Hematopoietic multipotent progenitor cell treated with erythropoietin and hydrocortisone succinate and interleukin-3 and kit ligand, for 6 days (in vitro differentiated cells): Measurements from ENCODE around the gene BAIAP2L2.
"Not testable (repeated sequence)": the region's sequence is repeated elsewhere in the genome, so short reads cannot be mapped to it uniquely, and the experiment has no call there.

ENCODE experiments used
- DNase-seq: peaks from one replicate; pipeline ENCODE4 v3.0.0-alpha.2; 2015

Gene BAIAP2L2

DNA sequence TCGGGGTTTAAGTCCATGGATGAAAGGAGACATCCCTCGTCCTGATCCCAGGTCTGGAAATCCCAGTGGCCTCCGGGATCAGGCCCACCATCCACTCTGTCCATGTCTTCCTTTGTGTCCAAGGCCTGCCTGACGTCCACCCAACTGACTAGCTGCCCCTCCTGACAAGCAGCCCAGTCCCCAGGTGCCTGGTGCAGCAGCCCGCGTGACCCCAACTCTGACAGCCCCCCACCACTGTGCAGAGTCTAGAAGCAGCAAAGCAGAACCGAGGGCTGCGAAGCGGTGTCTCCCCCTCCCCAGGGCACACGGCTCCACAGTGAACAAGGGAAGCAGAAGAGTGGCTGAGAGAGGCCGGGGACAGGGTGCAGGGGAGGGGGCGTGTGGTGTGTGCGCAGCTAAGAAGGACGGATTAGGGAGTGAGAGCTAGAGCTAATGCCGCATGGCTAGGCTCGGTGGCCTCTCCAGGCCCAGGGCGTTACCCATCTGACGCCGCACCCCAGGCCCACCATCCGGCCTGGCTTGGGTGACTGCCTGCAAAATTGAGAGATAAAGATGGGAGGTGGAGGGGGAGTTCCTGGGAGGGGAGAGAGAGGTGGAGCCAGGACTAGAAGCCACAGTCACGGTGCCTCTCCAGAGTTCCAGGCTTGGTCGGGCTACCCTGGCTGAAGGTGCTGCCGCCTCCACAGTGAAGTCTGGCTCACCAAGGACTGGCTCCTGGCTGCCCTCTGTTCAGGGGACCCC, 16.6 kb upstream of the BAIAP2L2 start:
- peak; percentile 91 for DNase-seq

DNA sequence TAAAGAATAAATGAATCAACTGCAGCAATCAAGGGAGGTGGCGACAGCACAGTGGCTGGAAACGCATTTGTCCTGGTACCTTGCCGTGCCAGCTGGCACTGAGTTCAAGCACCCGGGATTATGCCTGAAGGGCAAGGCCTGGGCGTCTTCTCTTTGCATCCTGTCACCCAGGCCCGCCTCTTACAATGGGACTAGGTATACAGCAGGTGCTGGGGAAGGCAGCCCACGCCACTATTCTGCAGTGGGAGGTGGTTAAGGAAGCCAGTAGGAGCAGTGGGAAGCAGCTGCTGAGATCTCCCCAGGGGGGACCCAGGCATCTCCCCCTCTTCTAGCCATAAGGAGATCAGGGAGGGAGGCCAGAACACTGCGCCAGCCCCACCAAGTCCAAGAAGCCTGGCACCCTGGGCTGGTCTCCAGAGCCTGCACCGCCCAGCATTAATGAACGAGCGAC, 15.3 kb upstream of the BAIAP2L2 start:
- DNase-seq = no peak

DNA sequence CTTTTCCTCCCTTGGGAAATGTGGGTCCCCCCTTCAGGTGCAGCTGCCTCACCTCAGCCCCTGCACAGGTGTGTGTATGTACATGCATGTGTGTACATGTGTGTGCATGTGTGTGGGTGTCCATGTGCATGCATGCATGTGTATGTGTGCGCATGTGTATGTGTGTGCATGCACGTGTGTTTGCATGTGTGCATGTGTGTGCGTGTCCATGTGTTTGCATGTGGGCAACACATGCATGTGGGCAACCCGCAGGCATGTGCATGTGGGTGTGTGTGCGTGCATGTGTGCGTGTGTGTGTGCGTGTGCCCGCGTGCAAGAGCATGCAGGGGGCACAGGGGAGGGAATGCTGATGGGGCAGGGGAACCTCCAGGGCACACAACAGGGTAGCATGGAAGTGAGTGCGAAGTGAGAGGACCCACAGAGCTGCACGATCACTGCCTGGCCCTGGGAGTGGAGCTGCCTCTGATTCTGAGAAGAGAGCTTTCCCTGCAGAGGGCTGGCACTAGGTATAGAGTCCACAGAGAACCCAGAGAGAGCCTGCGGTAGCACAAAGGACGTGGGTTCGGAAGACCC, 14.6 kb upstream of the BAIAP2L2 start:
- no peak for DNase-seq

DNA sequence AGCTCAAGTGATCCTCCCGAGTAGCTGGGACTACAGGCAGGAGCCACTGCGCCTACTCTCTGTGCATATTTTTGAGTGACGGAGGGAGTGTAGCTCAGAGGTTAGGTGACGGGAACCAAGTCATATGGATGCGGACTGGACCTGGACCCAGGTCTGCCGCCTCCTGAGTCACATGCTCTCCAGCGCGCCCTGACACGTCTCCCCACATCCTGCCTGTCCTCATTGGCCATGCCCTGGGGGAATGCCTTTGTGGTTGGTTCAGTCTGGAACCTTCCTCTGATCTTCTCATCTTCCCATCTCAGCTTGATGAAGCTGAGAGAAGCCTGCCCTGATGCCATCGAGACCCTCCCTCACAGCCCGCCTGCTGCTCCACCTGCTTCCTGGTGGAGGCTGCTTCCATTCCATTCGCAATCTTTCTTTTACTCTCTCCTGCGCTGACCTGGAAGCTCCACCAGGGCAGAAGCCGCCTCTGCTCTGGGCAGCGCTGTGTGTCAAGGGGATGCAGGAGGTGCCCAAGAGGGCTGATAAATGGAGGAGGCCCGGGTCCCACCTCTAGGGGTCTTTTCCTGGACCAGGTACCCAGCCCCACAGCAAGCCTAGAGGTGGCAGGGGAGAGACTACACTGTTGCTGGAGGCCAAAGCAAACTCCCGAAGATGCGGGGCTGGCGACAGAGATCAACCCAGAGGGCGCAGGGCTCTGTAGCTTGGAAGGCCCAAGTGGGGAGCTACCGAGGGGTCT, 13.9 kb upstream of the BAIAP2L2 start:
- DNase-seq = no peak

DNA sequence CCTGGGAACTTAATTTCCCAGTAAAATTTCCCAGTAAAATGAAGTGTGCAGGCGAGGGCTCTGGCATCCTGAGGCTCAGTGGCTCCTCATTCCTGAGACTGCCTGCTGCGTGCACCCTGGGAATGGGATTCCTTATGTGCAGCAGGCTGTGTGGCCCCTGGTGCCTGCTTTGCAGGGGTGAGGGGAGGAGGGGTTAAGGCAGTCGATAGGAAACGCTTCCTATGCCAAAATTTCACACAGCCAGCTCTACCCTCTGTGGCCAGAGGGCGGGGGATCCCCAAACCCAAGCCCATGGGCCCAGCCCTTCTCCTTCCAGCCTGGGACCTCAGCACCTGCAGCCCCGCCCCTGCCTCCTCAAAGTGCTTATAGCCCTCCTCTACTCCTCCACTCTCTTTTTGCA, 12.1 kb upstream of the BAIAP2L2 start:
- no peak for DNase-seq

DNA sequence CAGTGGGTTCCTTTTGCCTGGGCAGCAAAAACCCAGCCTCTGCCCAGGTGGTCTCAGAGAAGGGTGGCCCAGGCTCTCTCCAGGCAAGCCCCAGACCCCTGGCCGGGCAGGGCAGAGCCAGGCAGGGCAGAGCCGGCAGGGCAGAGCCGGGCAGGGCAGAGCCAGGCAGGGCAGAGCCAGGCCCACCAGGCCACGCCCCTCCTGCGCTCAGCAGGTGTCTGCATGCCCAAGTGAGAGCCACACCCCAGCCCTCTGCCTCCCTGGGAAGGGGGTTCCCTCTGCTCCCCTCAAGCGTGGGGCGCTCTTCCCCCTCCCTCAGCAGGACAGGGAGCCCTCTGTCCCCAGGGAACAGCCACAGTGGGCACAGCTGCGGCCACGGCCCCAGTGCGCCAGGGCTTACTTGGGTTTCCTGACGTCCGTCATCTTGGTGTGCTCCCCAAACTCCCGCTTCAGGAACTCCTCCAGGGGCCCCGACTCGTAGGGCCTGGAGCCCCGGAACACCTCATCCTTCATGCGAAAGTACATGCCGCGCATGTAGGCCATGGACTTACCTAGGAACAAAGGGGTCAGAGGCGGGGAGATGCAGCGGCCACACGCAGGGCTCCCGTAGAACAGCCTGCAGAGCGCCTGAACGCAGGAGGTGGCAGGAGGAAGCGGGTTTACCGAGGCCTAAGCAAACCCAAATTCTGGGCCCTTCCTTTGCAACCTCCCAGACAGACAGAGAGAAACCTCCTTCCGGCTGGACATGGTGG, 10.1 kb upstream of the BAIAP2L2 start:
- DNase-seq = no peak

DNA sequence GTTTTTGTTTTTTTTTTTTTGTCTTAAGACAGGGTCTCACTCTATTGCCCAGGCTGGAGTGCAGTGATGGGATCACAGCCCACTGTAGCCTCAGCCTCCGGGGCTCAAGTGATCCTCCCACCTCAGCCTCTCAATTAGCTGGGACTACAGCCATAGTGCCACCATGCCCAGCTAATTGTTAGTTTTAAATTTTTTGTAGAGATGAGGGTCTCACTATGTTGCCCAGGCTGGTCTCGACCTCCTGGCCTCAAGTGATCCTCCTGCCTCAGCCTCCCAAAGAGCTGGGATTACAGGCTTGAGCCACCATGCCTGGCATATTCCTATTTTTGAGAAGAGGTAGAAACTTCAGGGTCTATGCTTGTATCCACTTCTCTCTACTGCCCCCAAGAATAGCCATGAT, 8.3 kb upstream of the BAIAP2L2 start:
- not testable (repeated sequence) for DNase-seq

DNA sequence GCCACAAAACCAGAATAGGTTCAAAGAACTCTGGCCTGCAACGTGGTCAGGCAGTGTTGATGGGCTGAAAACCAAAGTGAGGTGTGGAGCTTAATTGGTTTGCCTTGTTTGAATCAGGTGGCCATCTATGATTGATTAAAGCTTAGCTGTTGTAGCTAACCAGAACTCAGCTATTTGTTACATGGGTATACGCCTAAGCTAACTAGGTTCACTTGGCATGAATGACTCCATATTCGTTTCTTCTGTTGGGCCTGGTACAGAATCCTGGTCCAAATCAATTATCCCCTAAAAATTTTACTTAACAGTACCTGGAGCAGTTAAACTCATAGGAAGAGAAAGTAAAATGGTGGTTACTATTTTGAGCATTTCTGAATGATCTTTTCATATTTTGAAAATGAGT, 7.7 kb upstream of the BAIAP2L2 start:
- DNase-seq = no peak

DNA sequence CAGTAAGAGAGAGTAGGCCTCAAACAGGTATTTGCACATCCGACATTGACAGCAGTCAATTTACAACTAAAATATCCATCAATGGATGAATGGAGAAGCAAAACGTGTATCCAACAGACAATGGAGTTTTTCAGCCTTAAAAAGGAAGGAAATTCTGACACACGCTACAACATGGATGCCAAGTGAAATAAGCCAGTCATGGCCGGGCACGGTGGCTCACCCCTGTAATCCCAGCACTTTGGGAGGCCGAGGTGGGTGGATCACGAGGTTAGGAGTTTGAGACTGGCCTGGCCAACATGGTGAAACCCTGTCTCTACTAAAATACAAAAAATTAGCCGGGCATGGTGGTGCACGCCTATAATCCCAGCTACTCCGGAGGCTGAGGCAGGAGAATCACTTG, 7.1 kb upstream of the BAIAP2L2 start:
- DNase-seq = not testable (repeated sequence)

DNA sequence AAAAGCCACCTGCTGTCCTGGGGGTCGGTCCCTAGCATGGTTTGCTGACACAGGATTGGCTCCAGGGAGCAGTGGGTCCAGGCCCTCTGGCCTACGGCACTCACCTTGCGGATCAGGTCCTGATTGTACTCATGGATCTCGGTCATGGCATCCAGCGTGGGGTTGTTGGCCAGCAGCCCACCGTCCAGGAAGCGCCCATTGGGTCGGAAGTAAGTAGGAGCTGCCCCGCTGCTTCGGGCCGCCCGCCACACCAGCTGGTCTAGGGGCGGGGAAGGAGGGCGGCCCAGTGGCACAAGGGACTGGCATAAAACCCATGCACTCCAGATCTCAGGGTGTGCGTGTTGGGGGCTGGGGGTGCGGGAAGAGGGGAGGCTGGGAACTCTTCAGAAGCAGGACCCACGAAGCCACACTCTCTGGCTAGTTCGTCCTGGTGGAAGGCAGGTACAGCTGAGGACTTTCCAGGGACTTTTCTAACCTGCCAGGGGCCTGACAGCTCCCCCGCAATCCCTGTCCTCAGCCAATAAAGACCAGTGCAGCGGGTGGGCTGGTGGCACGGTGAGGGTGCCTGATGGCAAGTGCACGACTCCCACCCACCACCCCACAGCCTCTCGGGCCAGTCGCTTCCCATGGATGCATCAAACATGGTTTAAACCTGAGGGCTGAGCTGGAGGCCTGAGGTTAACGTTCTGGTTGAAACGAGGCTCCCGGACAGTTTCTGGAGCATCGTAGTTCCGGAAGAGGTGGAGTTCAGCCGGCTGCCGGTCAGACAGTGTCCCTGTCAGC, 5.1 kb upstream of the BAIAP2L2 start:
- DNase-seq = no peak

DNA sequence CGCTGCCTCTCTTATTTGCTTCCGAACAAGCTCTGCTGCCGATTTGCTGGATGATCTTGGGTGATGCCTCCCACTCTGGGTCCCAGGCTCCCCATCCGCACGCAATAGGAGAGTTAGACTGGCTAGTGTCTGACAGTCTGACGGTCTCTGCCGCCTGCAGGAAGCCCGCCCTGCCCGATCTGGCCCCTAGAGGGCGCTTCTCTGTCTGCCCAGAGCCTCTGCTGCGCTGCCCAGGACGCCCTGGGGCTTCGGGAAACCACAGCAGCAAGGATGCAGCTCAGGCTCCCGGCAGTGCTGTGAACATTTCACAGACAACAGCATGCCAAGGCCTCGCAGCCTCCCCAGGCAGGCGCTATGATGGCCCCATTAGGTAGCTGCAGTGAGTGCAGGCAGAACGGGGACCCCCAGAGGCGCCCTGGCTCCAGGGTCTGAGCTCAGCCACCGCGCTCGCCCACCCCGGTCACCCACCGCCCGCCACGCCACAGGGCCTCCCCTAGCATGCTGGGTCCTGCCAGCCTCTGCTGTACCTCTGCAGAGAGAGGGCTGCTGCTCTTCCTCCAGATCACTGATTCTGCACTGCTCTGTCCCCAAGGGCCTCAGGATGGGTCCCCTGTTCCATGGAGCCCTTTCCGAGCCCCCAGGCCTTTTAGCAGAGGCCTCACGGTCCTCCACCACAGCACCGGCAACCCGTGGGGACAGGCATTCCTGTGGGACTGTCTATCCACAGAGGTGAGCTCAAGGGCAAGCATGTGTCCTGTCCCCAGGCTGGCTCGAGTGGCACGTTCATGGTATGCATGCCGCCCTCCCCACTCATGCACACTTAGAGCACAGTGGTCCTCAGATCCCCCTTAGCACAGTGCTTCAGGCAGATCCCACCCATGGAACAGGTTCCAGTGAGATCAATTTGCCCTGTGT, 4.3 kb upstream of the BAIAP2L2 start:
- peak; percentile 89 for DNase-seq

DNA sequence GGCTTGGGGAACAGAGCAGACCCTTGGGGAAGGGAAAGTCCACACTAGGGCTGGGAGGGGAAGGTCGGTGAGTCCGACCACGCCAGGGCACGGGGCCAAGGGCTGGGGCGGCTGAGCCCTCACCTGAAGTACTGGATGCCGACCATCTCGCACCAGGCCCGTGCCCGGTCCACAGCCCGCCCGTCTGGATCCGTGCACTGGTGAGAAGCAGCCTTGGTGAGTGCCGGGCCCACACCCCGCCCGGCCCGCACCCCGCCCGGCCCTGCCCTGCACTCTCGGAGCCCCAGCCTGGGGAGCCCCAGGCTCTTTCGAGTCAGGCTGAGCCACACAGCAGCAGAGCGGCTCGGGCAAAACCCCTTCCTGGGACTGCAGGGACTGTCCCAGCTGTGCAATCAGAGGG, 1.9 kb upstream of the BAIAP2L2 start:
- no peak for DNase-seq

DNA sequence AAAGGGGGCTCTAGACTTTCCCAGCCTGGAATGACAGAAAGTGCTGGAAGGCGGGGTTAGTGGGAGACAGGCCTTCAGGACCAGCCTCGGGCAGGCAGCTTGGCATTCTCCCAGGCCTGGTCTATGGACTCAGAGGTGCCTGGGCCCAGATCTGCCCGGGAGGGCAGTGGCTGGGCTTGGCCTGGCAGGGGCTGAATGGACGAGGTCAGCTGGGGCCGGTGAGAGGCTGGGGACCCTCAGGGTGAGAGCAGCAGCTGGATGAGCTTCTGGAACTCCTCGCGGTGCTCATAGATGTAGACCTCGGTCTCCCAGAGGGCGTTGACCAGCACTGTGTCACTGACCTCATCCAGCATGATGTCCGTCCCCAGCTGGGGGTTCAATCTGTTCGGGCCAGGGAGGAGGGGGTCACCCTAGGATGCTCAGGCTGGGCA, 1.5 kb upstream of the BAIAP2L2 start:
- no peak for DNase-seq

DNA sequence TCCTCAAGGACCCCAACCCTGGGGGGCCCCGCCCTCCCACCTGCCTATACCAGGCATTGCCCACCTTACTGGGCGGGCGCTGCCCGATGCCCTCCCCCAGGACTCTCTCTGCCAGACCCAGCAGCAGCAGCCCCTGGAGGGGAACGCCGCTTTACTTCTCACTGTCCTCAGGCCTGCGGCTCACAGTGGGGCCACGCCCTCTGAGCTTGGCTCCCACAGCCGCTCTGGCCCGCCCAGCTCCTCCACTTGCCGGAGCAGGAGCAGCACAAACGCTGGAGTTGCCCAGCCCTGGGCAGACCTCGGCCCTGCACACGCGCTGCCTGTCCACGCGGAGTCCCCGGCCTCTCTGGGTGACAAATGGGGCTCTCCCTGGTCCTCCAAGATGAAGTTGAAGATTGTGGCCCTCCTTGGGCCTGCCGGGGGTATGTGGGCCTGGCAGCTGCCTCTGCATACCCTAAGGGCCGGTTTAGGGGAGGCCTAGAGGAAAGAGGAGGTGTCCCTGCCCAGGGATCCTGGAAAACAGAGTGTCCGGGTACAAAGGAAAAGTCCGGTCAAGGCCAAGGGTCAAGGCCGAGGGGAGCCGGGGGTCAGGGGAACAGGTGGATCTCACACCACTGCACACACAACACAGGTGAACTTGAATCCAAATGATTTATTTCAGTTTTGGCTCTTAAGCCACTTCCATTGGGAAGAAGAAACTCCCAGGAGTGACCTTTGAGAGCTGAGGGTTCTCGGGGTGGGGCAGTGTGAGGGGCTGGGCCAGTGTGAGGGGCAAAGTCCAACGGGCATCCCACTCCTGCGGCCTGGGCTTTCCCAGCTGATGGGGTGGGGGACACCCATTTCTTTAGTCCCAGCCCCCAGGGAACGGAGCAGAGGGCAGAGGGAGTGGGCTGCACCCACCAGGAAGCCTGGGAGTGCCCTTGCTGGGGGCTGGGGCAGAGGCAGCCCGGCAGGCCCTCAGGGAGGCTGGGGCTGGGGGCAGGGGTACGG, 674 bp upstream of the BAIAP2L2 start:
- DNase-seq = peak; percentile 41

DNA sequence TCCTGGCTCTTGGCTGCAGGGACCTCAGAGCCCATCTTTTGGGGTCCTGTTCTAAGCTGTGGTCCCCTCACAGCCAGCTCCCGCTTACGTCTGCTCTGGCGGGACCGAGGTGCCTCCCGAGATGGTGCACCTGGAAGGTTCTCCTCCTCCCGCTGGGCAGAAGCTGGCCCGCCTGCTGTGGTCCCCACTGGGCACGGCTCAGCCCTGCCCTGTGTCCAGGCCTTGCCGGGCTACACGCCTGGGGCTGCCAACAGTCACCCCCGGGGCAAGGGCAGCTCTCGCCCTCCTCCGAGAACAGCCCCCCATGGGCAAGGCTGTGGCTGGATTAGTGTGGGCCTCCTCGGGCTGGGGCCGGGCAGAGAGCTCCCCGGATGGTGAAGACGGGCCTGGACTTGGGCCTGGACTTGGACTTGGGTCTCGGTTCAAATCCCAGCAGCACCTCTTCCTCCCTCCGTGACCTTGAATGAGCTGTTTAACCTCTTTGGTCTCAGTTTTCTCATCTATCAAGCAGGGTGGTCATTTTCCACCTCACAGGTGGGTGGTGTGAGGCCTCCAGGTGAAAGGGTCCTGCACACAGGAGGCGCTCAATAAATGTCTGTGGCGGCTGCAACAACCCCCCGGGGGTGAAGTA, 998 bp downstream of the BAIAP2L2 start:
- DNase-seq = no peak

DNA sequence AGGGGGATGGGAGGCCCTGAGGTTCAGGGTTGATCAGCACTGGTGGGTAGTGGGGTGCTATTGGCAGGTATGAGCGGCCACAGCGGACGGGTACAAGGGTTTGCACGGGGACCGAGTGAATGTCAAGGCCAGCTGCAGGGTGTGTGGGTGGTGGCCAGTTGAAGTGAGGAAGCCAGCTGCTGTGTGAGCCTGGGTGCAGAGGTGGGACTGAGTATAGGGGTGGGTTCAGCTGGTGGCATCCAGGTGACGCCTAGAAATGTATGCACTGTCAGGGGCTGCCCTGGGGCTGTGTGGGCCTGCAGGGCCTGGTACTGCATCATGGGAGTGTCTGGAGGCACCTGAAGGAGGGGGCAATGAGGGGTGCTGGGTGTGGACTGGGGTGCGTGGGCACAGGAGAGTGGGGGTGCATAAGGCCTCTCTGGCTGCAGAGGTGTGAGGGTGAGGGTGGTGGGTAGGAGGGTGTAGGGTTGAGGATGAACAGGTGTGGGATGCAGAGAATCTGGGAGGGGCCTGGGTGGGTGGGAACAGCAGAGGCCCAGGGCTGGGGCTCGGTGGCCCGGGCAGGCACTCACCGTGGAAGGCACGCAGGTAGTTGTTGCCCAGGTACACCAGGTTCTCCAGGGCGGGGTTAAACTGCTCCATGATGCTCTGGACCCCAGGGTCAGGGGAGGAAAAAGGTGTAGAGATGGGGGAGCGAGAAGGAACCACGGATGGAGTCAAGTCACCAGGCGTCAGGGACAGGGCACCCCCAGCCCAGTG, 1.7 kb downstream of the BAIAP2L2 start:
- no peak for DNase-seq

DNA sequence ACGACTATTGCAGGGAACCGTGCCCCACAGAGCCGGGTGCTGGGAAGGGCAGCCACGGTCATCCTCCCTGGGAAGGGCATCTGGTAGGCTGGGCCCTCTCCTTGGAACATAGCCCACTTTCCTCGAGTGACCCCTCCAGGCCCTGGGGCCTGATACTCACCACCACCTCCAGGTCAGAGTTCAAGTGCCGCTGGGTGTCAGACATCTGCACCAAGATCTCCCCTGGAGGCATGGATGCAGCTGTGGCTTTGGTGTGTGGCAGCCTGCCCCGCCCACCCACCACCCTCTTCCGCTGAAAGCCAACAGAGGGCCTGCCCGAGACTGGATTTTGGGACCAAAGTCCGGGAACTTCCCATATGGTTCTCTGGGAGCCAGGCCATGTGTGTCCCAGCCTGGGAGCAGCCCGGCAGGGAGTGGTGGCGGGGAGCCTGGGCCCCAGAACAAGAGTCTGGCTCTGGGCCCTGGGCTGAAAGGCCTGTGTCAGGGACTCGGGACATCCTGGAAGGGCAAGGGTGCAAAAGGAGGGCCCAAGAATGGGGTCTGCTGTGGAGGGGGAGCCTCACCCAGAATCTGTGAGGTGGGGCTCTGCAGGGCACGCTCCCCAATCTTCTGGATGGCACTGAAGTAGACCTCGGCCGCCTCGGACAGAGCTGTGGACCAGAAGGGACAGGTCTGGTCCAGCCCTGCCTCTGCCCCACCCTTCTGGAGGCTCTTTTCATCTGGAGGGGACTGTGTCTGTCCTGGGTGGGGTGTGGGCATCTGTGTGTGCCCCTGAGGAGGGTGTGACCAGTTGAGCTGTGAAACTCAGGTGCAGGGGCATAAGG, 2.6 kb downstream of the BAIAP2L2 start:
- DNase-seq = no peak
